DMS53 (cell line): ENCODE results near the gene RNLS.

Experiments used
- DNase-seq: peaks from one replicate; lab custom pipeline; 2025; lab: John Stamatoyannopoulos, UW

The RNLS gene

GRCh38 chr10:88474884-88475844 lies 108.0 kb downstream of the RNLS start:
- DNase-seq: no peak

GRCh38 chr10:88473989-88474883 lies 108.9 kb downstream of the RNLS start:
- DNase-seq: peak; percentile 27

DNA sequence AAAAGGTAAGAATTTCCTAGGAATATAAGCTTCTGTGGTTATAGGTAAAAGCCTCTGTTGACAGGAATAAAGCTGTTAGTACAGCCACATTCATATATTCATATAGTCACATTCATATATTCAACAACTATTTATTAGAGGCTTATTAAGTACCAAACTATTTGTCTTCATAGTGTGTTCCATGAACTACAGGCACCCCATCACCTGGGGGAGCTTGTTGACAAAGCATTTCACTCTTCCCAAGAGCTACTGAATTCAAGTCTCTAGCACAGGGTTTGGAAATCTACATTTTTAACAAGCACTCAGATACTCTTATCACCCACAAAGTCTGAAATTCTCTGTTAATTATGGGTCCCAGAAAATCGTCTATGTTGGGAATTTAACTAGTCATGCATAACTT lies 110.6 kb downstream of the RNLS start:
- DNase-seq: no peak

DNA sequence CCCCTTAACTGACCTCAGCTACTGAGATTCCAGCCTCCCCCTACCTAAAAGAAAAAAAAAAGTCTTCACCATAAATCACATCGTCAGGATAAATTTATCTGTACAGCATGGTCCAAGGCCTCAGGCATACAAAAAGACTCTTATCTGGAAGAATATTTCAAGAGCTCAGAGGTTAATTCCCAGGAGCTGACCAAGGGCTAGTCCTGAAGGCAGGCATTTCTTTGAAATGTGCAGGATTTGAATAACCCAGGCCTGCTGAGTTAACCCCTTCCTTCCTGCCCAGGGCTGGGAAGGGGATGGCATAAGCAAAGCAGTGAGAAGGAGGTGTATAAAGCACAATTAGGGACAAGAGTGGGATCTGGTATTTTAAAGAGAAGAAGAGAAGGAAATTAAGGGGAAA lies 111.2 kb downstream of the RNLS start:
- DNase-seq: no peak

DNA sequence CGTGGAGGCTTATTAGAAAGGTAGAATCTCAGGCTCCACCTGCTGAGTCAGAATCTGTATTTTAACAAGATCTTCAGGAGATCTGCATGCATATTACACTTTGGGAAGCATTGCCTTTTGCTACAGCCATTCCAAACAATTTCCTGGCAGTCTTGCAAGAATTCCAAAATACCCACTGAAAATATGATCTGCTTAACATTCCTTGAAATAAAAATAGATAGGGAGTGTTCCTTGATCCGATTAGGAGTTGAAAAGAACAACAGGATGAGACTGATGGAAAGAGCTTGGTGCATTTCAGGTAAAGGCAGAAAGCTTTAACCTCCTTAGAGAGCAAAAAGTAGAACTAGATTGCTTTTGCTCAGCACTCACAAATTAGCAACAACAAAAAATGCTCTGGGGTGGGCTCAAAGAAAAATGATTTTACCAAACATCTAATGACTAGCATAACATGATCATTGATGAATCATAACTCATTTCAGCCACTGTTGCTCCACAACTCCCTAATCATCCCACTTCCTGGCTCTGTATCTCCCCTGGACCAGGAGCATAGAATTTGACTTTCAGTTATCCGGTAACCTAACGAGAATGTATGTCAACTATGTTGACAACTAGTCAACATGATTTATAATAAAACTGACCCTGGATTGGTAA lies 115.2 kb downstream of the RNLS start:
- DNase-seq: no peak

DNA sequence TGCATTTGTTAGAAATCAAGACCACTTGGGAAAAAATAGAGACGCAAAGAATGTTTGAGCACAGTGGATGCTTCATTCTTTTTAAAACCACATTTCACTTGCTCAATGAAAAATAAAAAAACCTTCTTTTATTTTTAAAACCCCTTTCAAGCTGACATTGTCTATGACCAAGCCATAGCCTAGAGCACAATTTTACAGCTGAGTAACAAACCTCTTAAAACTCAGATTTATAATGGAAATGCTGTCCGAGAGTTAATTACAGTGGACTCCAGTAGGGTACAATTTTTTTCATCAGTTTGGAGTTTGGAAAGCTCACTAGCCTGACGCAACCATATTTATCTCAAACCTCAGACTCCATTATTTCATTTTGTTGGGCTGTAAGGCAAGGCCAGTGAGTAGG lies 116.3 kb downstream of the RNLS start:
- no peak for DNase-seq

GRCh38 chr10:88465765-88466164 lies 117.4 kb downstream of the RNLS start:
- DNase-seq: no peak

DNA sequence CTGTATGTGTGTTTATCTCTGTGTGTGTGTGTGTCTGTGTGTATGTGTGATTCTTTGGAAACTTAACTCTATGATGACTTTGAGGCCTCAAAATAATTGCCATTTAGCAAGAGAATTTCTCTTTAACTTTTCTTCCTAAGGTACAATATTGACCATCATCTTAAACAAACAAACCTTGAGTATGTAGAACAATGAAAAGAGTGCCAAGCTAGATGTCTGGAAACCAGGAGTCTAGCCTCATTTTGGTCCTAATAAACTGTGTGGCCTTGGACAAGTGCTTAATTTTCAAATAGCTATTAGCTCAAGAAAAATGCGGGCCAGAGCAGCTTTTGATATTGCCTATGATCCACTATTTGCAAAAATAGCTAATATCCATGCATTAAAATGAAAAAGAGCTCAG lies 119.3 kb downstream of the RNLS start:
- no peak for DNase-seq

DNA sequence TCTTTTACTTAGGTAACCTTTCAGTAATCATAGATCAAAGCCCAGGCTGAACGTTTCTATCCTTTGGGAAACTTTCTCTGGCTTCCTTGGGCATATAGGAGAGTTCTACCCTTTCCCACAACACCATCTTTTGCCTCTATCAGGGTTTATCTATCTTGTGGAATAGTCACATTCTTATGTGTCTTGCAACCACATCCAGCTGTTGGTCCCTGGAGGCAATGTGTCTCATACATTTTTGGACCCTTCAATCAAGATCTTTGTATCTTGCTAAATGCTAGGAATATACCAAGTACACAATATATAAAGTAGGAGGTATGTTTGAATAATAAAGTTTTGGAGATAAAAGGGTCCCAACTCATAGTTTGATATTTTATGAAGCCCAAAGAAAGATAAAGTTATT lies 121.7 kb downstream of the RNLS start:
- no peak for DNase-seq

DNA sequence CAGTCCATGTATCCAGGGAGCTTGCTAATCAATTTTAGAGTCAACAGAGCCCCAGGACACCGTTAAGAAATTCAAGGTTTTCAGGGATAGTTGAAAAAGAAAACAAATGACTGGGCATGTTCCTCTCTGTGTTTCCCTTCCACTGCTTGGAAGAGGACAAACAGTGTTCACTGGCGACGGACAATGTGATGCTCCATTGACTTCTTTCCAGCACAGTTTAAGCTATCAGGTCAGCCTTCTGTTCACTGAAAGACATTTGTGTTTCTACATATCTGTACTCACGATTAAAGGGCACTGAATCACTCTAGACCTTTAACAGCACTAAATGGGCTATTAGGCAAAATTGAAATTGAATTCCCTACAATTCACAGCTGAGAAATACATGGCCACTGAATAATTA lies 123.6 kb downstream of the RNLS start:
- DNase-seq: no peak

- DNase-seq: no peak
Measured at GRCh38 chr10:88458209-88458608, 124.9 kb downstream of the RNLS start.

DNA sequence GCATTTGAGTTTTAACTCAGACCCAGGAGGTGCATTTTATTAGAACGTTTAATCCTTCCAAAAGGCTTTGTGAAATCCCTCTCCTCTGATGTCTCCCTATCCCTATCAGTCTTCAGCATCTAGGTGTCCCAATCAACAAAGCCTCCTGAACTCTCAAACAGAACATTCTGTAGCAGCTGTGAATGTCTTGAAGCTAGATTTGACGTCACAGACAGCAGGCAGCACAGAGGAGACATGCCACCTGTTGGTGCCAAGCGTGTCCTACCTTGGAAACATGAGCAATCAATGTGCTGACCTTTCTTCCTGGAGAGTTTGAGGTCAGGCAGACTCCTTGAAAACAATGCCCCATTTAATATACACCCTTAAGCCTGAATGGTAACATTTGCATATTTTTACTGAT lies 125.5 kb downstream of the RNLS start:
- DNase-seq: no peak

- DNase-seq: no peak
Measured at GRCh38 chr10:88456730-88457129, 126.4 kb downstream of the RNLS start.

DNA sequence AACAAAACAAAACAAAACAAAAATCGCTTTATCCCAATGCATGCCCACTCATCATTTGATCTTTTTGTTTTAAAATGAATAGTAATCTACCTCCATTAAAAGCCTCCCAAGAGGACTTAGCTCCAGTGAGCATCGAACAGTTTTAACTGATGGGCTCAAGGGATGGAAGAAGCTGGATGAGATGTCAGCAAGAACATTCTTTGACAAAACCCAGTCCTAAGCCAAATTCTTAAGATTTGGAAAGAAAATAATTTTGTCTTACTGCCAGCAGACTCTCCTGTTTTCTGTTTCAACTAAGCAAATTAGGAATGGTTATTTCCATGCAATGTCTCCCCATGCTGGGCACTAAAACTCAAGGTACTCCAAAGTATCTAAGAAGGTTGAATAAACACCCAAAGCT lies 127.3 kb downstream of the RNLS start:
- DNase-seq: no peak

GRCh38 chr10:88450201-88450600 lies 132.9 kb downstream of the RNLS start:
- no peak for DNase-seq

- DNase-seq: no peak
Measured at GRCh38 chr10:88442716-88443115, 140.4 kb downstream of the RNLS start.

GRCh38 chr10:88440541-88440940 lies 142.6 kb downstream of the RNLS start:
- DNase-seq: no peak

DNA sequence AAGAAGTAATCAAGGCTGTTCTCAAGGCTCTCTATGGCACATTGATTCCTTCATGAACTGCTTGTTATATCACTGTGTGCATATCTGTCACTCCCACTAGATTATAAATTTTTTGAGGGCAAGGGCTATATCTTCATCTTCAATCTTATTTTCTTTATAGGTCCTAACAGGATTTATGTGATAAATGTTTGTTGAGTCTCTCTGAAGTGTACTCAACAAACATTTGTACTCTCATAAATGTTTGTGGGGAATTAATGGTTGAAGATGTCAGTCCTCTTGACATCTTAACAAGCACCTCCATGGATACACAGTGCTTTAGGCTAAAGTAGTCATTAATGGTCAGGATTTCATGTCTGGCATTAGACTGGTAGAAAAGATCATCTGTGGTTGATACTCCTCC lies 143.2 kb downstream of the RNLS start:
- no peak for DNase-seq

DNA sequence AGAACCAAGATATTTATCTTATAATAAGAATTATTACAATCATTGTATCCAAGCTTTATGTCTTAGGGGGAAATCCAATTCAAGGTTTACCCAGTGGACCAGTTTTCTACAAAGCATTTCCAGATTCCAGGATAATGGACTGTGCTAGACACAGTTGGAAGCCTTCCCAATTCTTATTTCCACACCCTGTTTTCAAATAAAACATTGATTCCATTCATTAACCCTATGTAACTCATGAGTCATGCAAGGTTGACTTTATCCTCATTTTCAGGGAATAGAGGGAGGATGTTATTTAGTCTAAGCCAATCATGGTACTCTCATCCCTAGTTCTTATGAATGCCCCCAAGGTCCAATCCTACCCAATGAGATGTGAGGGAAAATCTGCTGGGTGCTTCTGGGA lies 145.7 kb downstream of the RNLS start:
- no peak for DNase-seq

DNA sequence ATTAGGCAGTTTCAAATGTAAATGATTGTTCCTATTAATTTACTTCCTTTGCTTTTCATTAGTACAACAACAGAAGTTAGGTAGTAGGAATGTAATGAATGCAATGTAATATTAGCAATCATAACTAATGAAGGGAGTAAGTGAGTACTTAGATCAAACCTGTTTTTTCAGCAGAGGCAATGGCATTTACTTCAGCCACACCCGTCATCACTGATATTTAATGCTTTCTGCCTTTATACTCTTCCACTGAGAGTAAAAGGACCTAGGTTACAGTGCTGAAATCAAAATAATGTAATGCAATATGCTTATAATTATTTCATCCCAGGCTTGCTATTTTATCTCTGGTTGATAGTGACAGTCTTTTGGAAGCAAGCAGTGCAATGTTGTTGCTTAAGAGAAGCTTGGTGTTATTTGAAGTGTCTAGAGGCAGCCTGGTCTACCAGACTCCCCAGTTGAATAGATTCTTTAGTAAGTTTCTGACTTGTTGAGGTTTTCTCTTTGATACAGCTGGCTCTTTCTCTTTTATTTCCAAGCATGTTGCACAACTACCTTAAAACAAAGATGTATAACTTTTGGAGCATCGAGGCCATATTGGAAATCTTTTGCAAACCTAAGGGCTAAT lies 149.4 kb downstream of the RNLS start:
- DNase-seq: no peak

DNA sequence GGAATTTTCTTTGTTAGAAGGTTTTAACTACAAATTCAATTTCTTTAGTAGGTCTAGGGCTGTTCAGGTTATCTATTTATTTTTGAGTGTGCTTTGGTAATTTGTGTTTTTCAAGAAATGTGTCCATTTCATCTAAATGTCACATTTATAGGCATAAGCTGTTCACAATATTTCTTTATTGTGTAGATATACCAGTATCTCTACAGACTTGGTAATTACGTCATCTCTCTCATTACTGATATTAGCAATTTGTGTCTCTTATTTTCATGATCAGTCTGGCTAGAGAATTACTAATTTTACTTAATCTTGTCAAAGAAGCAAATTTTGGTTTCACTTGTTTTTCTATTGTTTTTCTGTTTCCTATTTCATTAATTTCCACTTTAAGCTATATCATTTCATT lies 152.0 kb downstream of the RNLS start:
- no peak for DNase-seq

GRCh38 chr10:88428976-88429375 lies 154.1 kb downstream of the RNLS start:
- no peak for DNase-seq
